Measurements from ENCODE around the gene OXLD1. TPM values are rescaled to one million over a fixed set of nuclear protein-coding genes. Genes with fewer than 3 reads are reported as not detected.

Gene OXLD1
- 26.6 and 32.4 TPM in 2 replicates for total RNA-seq

GRCh38 chr17:81666342-81667191 lies at the start of gene OXLD1, which contains the start of gene CCDC137:
Gene OXLD1 (minus strand): TSS chr17:81666605. CDS start chr17:81666577, 28 bp downstream.
Gene CCDC137 (plus strand): TSS chr17:81666737. CDS start chr17:81666767, 30 bp downstream.

GRCh38 chr17:81711814-81712467 lies 45.5 kb upstream of the OXLD1 start, which contains the start of gene SLC25A10:
Gene SLC25A10 (plus strand): TSS chr17:81712284. CDS start chr17:81712427, 143 bp downstream.

GRCh38 chr17:81702934-81703746 lies 36.7 kb upstream of the OXLD1 start, which contains the start of gene MRPL12:
Gene MRPL12 (plus strand): TSS chr17:81703367. CDS start chr17:81703502, 135 bp downstream.

GRCh38 chr17:81683584-81684441 lies 17.4 kb upstream of the OXLD1 start, which contains the start of the genes ARL16 and HGS:
Gene ARL16 (minus strand): TSS chr17:81683797. CDS start chr17:81683753, 44 bp downstream.
Gene HGS (plus strand): TSS chr17:81684011. CDS start chr17:81684067, 56 bp downstream.

GRCh38 chr17:81656118-81656743 lies 10.2 kb downstream of the OXLD1 start, which contains the start of gene PDE6G:
Gene PDE6G (minus strand): TSS chr17:81656542. CDS start chr17:81653305, 3,237 bp downstream.

GRCh38 chr17:81636505-81637288 lies 29.7 kb downstream of the OXLD1 start, which contains the start of the genes NPLOC4 and TSPAN10:
Gene NPLOC4 (minus strand): TSS chr17:81637112. CDS start chr17:81636930, 182 bp downstream.
Gene TSPAN10 (plus strand): TSS chr17:81637196. CDS start chr17:81642413, 5,217 bp downstream.

Other genes with a start within 250 kb of the OXLD1 start
- 7,050 and 9,517 TPM in 2 replicates for gene ACTG1, start 153.8 kb downstream of the OXLD1 start, total RNA-seq
- gene FSCN2, start 138.2 kb downstream of the OXLD1 start, total RNA-seq: 0.27 and 0.75 TPM in 2 replicates
- 14.8 and 23.5 TPM in 2 replicates for gene FAAP100, start 114.3 kb downstream of the OXLD1 start, total RNA-seq
- gene NPLOC4, start 29.5 kb downstream of the OXLD1 start, total RNA-seq: 72.2 and 79.0 TPM in 2 replicates
- 0.18 and 0.19 TPM in 2 replicates for gene TSPAN10, start 29.4 kb downstream of the OXLD1 start, total RNA-seq
- 0.38 and 0.45 TPM in 2 replicates for gene PDE6G, start 10.1 kb downstream of the OXLD1 start, total RNA-seq
- 9.5 and 10.8 TPM in 2 replicates for gene CCDC137, start 132 bp upstream of the OXLD1 start, total RNA-seq
- 27.6 and 40.7 TPM in 2 replicates for gene ARL16, start 17.2 kb upstream of the OXLD1 start, total RNA-seq
- gene HGS, start 17.4 kb upstream of the OXLD1 start, total RNA-seq: 80.8 and 93.5 TPM in 2 replicates
- 8.5 and 14.1 TPM in 2 replicates for gene MRPL12, start 36.8 kb upstream of the OXLD1 start, total RNA-seq
- 10.6 and 22.9 TPM in 2 replicates for gene SLC25A10, start 45.7 kb upstream of the OXLD1 start, total RNA-seq
- not detected in 2 replicates for gene GCGR, start 137.5 kb upstream of the OXLD1 start, total RNA-seq
- gene MCRIP1, start 166.7 kb upstream of the OXLD1 start, total RNA-seq: 114 and 175 TPM in 2 replicates
- not detected in 2 replicates for gene PPP1R27, start 168.4 kb upstream of the OXLD1 start, total RNA-seq
- 710 and 947 TPM in 2 replicates for gene P4HB, start 193.9 kb upstream of the OXLD1 start, total RNA-seq
- 103 and 167 TPM in 2 replicates for gene ARHGDIA, start 204.7 kb upstream of the OXLD1 start, total RNA-seq
- gene ALYREF, start 225.0 kb upstream of the OXLD1 start, total RNA-seq: 171 and 230 TPM in 2 replicates
- 187 and 197 TPM in 2 replicates for gene ANAPC11, start 225.1 kb upstream of the OXLD1 start, total RNA-seq
- 0.27 and 0.28 TPM in 2 replicates for gene NPB, start 235.6 kb upstream of the OXLD1 start, total RNA-seq
- 19.9 and 25.6 TPM in 2 replicates for gene PCYT2, start 244.8 kb upstream of the OXLD1 start, total RNA-seq

Data from endothelial cell of coronary artery (primary cell).